GM23338 (cell line): ENCODE results near the gene POLDIP2. TPM values are rescaled to one million over a fixed set of nuclear protein-coding genes. Genes with fewer than 3 reads are reported as not detected.

Experiments
- ATAC-seq: fragments of 200-7000 bp; cut with Tn5 transposase; 3 replicates; pipeline ENCODE4 v1.9.1; 2020
- DNase-seq: peaks from one replicate; pipeline ENCODE4 v3.0.0-alpha.2; 2015; ENCODE audit warnings: low spot score
- H2AFZ ChIP-seq: fragments of 200-600 bp; sonication (generic); 2 replicates; pipeline ENCODE4 v1.8.0; 2016; ENCODE audit warnings: antibody characterized with exemption, mild to moderate bottlenecking, moderate library complexity
- H3F3A ChIP-seq: fragments of 200-600 bp; sonication (generic); replicated peaks from 2 replicates; pipeline ENCODE4 v1.8.0; 2017; ENCODE audit warnings: antibody characterized with exemption, mixed run types, low read depth
- H3K27ac ChIP-seq: fragments of 200-600 bp; sonication (generic); 2 replicates; pipeline ENCODE4 v1.6.1; 2016; ENCODE audit warnings: low read depth
- H3K27me3 ChIP-seq: fragments of 200-600 bp; sonication (generic); 2 replicates; pipeline ENCODE4 v1.8.0; 2016; ENCODE audit warnings: mild to moderate bottlenecking, mixed run types, moderate library complexity; ENCODE audit not compliant: insufficient read depth
- H3K36me3 ChIP-seq: fragments of 200-600 bp; sonication (generic); 2 replicates; pipeline ENCODE4 v1.8.0; 2016; ENCODE audit warnings: mild to moderate bottlenecking; ENCODE audit not compliant: insufficient read depth
- H3K4me1 ChIP-seq: fragments of 200-600 bp; sonication (generic); 2 replicates; pipeline ENCODE4 v1.8.0; 2016; ENCODE audit warnings: mild to moderate bottlenecking, moderate library complexity; ENCODE audit not compliant: insufficient read depth
- H3K4me2 ChIP-seq: fragments of 200-600 bp; sonication (generic); 2 replicates; pipeline ENCODE4 v1.7.1; 2017; ENCODE audit warnings: mixed run types
- H3K4me3 ChIP-seq: fragments of 200-600 bp; sonication (generic); 2 replicates; pipeline ENCODE4 v1.6.1; 2016; ENCODE audit warnings: mixed run types
- H3K79me2 ChIP-seq: fragments of 200-600 bp; sonication (generic); replicated peaks from 2 replicates; pipeline ENCODE4 v1.8.0; 2017; ENCODE audit warnings: mild to moderate bottlenecking; ENCODE audit not compliant: insufficient read depth
- H3K9me2 ChIP-seq: fragments of 200-600 bp; sonication (generic); 2 replicates; pipeline ENCODE4 v1.8.0; 2017; ENCODE audit not compliant: insufficient read depth
- H4K20me1 ChIP-seq: fragments of 200-600 bp; sonication (generic); replicated peaks from 2 replicates; pipeline ENCODE4 v1.8.0; 2017; ENCODE audit warnings: mild to moderate bottlenecking; ENCODE audit not compliant: insufficient read depth
- H3K27ac Mint-ChIP-seq: 2 replicates; pipeline ENCODE4 v1.8.0; 2020; ENCODE audit warnings: inconsistent platforms, mild to moderate bottlenecking, moderate library complexity, mixed read lengths
- H3K27me3 Mint-ChIP-seq: 3 replicates; pipeline ENCODE4 v1.8.0; 2022; ENCODE audit warnings: low read depth, mild to moderate bottlenecking, moderate library complexity, mixed read lengths, inconsistent platforms; ENCODE audit not compliant: insufficient read depth, poor library complexity
- H3K36me3 Mint-ChIP-seq: 3 replicates; pipeline ENCODE4 v1.8.0; 2021; ENCODE audit warnings: low read depth, mild to moderate bottlenecking, inconsistent platforms, moderate library complexity, mixed read lengths
- H3K4me1 Mint-ChIP-seq: 3 replicates; pipeline ENCODE4 v1.8.0; 2020; ENCODE audit warnings: mild to moderate bottlenecking, inconsistent platforms, mixed read lengths
- H3K4me3 Mint-ChIP-seq: 3 replicates; pipeline ENCODE4 v1.8.0; 2021; ENCODE audit warnings: moderate library complexity, mild to moderate bottlenecking, inconsistent platforms, mixed read lengths
- H3K9me3 Mint-ChIP-seq: 3 replicates; pipeline ENCODE4 v1.8.0; 2020; ENCODE audit warnings: moderate library complexity, mild to moderate bottlenecking, inconsistent platforms, mixed read lengths
- CREB1 ChIP-seq: fragments of 250-450 bp; sonication (Bioruptor Pico); IDR thresholded peaks from 2 replicates; pipeline ENCODE4 v1.5.0; 2020; ENCODE audit warnings: low read depth, mild to moderate bottlenecking, moderate library complexity
- EZH2phosphoT487 ChIP-seq: fragments of 200-600 bp; sonication (generic); IDR thresholded peaks from one replicate; pipeline ENCODE4 v1.8.1; 2018; ENCODE audit warnings: antibody characterized with exemption; ENCODE audit not compliant: unreplicated experiment
- JUNB ChIP-seq: IDR thresholded peaks from one replicate; pipeline ENCODE4 v1.6.1; 2016; ENCODE audit warnings: antibody characterized with exemption; ENCODE audit not compliant: unreplicated experiment
- NANOG ChIP-seq: IDR thresholded peaks from 2 replicates; pipeline ENCODE4 v1.6.1; 2016; ENCODE audit warnings: antibody characterized with exemption, borderline replicate concordance
- POLR2AphosphoS5 ChIP-seq: IDR thresholded peaks from 2 replicates; pipeline ENCODE4 v1.6.1; 2016; ENCODE audit warnings: antibody characterized with exemption, low read depth
- STAT1 ChIP-seq: IDR thresholded peaks from one replicate; pipeline ENCODE4 v1.6.1; 2016; ENCODE audit warnings: antibody characterized with exemption; ENCODE audit not compliant: unreplicated experiment
- ZNF114 ChIP-seq: fragments of 250-450 bp; sonication (Bioruptor Pico); IDR thresholded peaks from 2 replicates; pipeline ENCODE4 v1.5.0; 2020; ENCODE audit warnings: mild to moderate bottlenecking, moderate library complexity
- ZNF331 ChIP-seq: fragments of 250-450 bp; sonication (Bioruptor Pico); IDR thresholded peaks from 2 replicates; pipeline ENCODE4 v1.5.0; 2020; ENCODE audit warnings: low read depth, mild to moderate bottlenecking, moderate library complexity
- ZNF462 ChIP-seq: fragments of 250-450 bp; sonication (Bioruptor Pico); IDR thresholded peaks from 2 replicates; pipeline ENCODE4 v1.5.0; 2020; ENCODE audit warnings: mild to moderate bottlenecking, moderate library complexity
- polyA plus RNA-seq: library from polyadenylated mRNA; unstranded; fragments of >200 nt; fragmentation: Nextera tagmentation; extraction: Ambion mirVana; gene quantifications from 2 replicates; pipeline ENCODE4 v1.2.1, GENCODE V29; 2016
- total RNA-seq: library from RNA; depleted of rRNA; stranded (reverse); fragments of >200 nt; shearing (Covaris generic); gene quantifications from 2 replicates; pipeline ENCODE4 v1.2.3, GENCODE V29; 2014
- TF ChIP-seq, protein P1 (sequence below), 2 experiments: fragments of 200-600 bp in 1 of 2; sonication (generic) in 1 of 2; conservative IDR thresholded peaks; 2 replicates each; pipeline versions ENCODE4 v1.5.1 to v1.6.1; 2016 to 2017; ENCODE audit warnings: antibody characterized with exemption in 2 of 2, low read depth in 2 of 2, mild to moderate bottlenecking in 2 of 2, moderate library complexity in 1 of 2

Gene POLDIP2
- total and polyA plus RNA-seq, 2 experiments from 2014 or later: 45.7 to 77.1 TPM

GRCh38 chr17:28357061-28357900, at the start of gene POLDIP2 (continued):
- TF ChIP-seq, protein P1, sequence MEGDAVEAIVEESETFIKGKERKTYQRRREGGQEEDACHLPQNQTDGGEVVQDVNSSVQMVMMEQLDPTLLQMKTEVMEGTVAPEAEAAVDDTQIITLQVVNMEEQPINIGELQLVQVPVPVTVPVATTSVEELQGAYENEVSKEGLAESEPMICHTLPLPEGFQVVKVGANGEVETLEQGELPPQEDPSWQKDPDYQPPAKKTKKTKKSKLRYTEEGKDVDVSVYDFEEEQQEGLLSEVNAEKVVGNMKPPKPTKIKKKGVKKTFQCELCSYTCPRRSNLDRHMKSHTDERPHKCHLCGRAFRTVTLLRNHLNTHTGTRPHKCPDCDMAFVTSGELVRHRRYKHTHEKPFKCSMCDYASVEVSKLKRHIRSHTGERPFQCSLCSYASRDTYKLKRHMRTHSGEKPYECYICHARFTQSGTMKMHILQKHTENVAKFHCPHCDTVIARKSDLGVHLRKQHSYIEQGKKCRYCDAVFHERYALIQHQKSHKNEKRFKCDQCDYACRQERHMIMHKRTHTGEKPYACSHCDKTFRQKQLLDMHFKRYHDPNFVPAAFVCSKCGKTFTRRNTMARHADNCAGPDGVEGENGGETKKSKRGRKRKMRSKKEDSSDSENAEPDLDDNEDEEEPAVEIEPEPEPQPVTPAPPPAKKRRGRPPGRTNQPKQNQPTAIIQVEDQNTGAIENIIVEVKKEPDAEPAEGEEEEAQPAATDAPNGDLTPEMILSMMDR (conservative IDR thresholded peaks at IDR 0.05; ENCODE audit: low read depth in 2 of 2): no peak

DNA sequence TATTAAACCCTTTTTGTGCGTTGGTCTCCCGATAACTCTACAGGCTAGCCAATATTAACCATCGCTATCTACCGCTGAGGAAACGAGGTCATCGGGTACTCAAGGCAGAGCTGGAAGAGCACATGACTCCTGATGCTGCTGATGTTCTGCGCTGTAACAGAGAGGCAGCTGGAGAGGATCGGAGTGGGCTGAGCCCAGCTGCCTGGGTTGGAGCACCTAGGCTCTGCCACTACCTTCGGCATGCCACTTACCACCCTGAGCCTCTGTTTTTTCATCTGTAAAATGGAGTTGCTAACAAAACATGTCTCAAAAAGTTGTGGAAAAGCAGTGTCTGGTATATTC, 49.1 kb upstream of the POLDIP2 start:
- no peaks in the 10 kb centered on the region for H4K20me1 ChIP-seq
- H3K4me3 ChIP-seq: peak overlapping the region; percentile 88
- no peaks in the 10 kb centered on the region; the same call in 2 of the 3 replicates for H3K9me3 Mint-ChIP-seq
- peaks cover 27% of the 10 kb centered on the region for H3K27me3 Mint-ChIP-seq
- no peak overlapping the region for H3K27ac Mint-ChIP-seq
- no peak overlapping the region for H2AFZ ChIP-seq
- H3F3A ChIP-seq: peaks cover 17% of the 10 kb centered on the region
- DNase-seq: peak; percentile 51
- ATAC-seq: peak; percentile 18
- H3K36me3 Mint-ChIP-seq: peaks cover 12% of the 10 kb centered on the region; the same call in 2 of the 3 replicates
- peaks cover 74% of the 10 kb centered on the region for H3K4me1 ChIP-seq
- H3K27ac ChIP-seq: no peak overlapping the region
- peaks cover 16% of the 10 kb centered on the region for H3K27me3 ChIP-seq
- H3K9me2 ChIP-seq: no peaks in the 10 kb centered on the region
- H3K36me3 ChIP-seq: no peaks in the 10 kb centered on the region
- peak overlapping the region; percentile 74 for H3K4me3 Mint-ChIP-seq
- peak overlapping the region; percentile 92 for H3K4me2 ChIP-seq
- peaks cover 70% of the 10 kb centered on the region for H3K4me1 Mint-ChIP-seq
- H3K79me2 ChIP-seq: no peaks in the 10 kb centered on the region
- no peak for TF ChIP-seq NANOG
- TF ChIP-seq, protein P1 (conservative IDR thresholded peaks at IDR 0.05; ENCODE audit: low read depth in 2 of 2): no peak
- TF ChIP-seq EZH2phosphoT487: no peak
- no peak for TF ChIP-seq ZNF114 (CRISPR knock-in tag)
- no peak for TF ChIP-seq JUNB
- no peak for TF ChIP-seq STAT1
- no peak for TF ChIP-seq CREB1
- no peak for TF ChIP-seq ZNF462 (CRISPR knock-in tag)
- TF ChIP-seq POLR2AphosphoS5: no peak
- no peak for TF ChIP-seq ZNF331 (CRISPR knock-in tag)
